IMR-90 (cell line): ENCODE data around the gene NUP98.

Source experiments
- BHLHE40 ChIP-seq: fragments of 150-350 bp; IDR thresholded peaks from 2 replicates; pipeline ENCODE4 v1.6.1; 2016; ENCODE audit warnings: mild to moderate bottlenecking, low read depth, low read length
- MAFK ChIP-seq: IDR thresholded peaks from 2 replicates; pipeline ENCODE4 v1.6.1; 2012; ENCODE audit warnings: low read depth, low read length, improper control_type of control experiment
- POLR2A ChIP-seq: IDR thresholded peaks from 2 replicates; pipeline ENCODE4 v1.6.1; 2012; ENCODE audit warnings: mild to moderate bottlenecking, low read depth, low read length
- RAD21 ChIP-seq: IDR thresholded peaks from 2 replicates; pipeline ENCODE4 v1.6.1; 2012; ENCODE audit warnings: low read length, improper control_type of control experiment
- RFX5 ChIP-seq: IDR thresholded peaks from 2 replicates; pipeline ENCODE4 v1.8.0; 2012; ENCODE audit warnings: low read depth, mild to moderate bottlenecking, low read length, moderate library complexity
- SMC3 ChIP-seq: fragments of 150-350 bp; IDR thresholded peaks from 2 replicates; pipeline ENCODE4 v1.6.1; 2016; ENCODE audit warnings: low read depth, mild to moderate bottlenecking, antibody characterized with exemption, low read length, moderate library complexity
- TF ChIP-seq, protein P1 (sequence below): conservative IDR thresholded peaks from 2 replicates; pipeline ENCODE4 v1.5.1; 2012; ENCODE audit warnings: mild to moderate bottlenecking, low read depth, low read length, improper control_type of control experiment

DNA sequence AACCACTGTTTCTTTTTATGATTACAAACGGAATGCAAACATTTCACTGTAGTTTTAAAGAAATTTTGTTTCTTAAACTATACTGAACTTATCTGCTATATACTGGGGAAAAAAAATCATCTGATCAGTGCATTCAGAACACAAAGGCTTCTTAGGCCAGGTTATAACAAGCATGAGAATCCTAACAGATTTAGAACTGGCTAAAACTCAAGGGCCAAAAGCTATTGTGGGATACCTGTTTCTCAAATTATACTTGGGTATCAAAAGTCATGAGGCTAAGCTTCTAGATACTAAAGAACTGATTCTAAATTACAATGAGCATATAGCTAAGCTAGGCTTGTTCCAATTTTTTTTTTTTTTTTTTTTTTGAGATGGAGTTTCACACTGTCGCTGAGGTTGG is 96.4 kb downstream of the NUP98 start:
- no peak for TF ChIP-seq POLR2A
- TF ChIP-seq, protein P1, sequence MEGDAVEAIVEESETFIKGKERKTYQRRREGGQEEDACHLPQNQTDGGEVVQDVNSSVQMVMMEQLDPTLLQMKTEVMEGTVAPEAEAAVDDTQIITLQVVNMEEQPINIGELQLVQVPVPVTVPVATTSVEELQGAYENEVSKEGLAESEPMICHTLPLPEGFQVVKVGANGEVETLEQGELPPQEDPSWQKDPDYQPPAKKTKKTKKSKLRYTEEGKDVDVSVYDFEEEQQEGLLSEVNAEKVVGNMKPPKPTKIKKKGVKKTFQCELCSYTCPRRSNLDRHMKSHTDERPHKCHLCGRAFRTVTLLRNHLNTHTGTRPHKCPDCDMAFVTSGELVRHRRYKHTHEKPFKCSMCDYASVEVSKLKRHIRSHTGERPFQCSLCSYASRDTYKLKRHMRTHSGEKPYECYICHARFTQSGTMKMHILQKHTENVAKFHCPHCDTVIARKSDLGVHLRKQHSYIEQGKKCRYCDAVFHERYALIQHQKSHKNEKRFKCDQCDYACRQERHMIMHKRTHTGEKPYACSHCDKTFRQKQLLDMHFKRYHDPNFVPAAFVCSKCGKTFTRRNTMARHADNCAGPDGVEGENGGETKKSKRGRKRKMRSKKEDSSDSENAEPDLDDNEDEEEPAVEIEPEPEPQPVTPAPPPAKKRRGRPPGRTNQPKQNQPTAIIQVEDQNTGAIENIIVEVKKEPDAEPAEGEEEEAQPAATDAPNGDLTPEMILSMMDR: no peak
- TF ChIP-seq MAFK: no peak
- TF ChIP-seq RAD21: no peak
- no peak for TF ChIP-seq BHLHE40
- no peak for TF ChIP-seq SMC3
- TF ChIP-seq RFX5: no peak
